ENCODE data around the gene IFNAR2. TPM values are rescaled to one million over a fixed set of nuclear protein-coding genes. Genes with fewer than 3 reads are reported as not detected.

Gene IFNAR2
- total and polyA plus RNA-seq, 2 experiments from 2014 or later = 16.8 to 18.2 TPM

DNA sequence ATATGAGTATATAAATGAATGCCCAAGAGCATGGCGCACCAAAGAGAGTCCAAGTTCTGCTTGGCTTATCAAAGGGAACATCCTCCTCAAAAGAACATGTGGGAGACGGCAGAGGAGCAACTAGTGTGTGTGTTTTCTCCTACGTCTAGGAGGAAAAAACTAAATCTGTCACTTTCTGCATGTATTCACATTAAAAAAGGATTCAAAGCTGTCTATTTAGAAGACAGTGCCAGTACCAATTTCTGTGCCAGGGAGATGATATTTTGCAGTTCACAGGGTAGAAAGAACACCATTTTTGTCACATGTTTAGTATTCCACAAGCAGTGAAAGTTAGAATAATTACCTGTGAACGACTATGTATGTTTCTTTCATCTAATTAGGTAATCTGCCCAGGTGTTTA is 42.5 kb upstream of the IFNAR2 start:
- H3K9me3 Mint-ChIP-seq = no peaks in the 10 kb centered on the region
- DNase-seq (ENCODE audit: low spot score) (no peak), ATAC-seq (no peak)
- Histone ChIP-seq H3K36me3 (ENCODE audit: insufficient read depth) (no peaks in the 10 kb centered on the region), H3K9me2 (ENCODE audit: insufficient read depth) (no peaks in the 10 kb centered on the region), H3K27ac (ENCODE audit: low read depth) (no peak overlapping the region), H2AFZ (no peak overlapping the region), H4K20me1 (replicated peaks; ENCODE audit: insufficient read depth) (no peaks in the 10 kb centered on the region), H3K79me2 (replicated peaks; ENCODE audit: insufficient read depth) (no peaks in the 10 kb centered on the region), H3F3A (replicated peaks; ENCODE audit: low read depth) (no peaks in the 10 kb centered on the region), H3K4me1 (ENCODE audit: insufficient read depth) (no peaks in the 10 kb centered on the region), H3K4me2 (no peak overlapping the region), H3K4me3 (no peak overlapping the region), H3K27me3 (ENCODE audit: insufficient read depth) (no peaks in the 10 kb centered on the region)
- H3K4me3 Mint-ChIP-seq = no peak overlapping the region
- H3K36me3 Mint-ChIP-seq (ENCODE audit: low read depth) = no peaks in the 10 kb centered on the region
- no peak overlapping the region for H3K27ac Mint-ChIP-seq
- no peaks in the 10 kb centered on the region for H3K4me1 Mint-ChIP-seq
- TF ChIP-seq, protein P1, sequence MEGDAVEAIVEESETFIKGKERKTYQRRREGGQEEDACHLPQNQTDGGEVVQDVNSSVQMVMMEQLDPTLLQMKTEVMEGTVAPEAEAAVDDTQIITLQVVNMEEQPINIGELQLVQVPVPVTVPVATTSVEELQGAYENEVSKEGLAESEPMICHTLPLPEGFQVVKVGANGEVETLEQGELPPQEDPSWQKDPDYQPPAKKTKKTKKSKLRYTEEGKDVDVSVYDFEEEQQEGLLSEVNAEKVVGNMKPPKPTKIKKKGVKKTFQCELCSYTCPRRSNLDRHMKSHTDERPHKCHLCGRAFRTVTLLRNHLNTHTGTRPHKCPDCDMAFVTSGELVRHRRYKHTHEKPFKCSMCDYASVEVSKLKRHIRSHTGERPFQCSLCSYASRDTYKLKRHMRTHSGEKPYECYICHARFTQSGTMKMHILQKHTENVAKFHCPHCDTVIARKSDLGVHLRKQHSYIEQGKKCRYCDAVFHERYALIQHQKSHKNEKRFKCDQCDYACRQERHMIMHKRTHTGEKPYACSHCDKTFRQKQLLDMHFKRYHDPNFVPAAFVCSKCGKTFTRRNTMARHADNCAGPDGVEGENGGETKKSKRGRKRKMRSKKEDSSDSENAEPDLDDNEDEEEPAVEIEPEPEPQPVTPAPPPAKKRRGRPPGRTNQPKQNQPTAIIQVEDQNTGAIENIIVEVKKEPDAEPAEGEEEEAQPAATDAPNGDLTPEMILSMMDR (conservative IDR thresholded peaks at IDR 0.05; ENCODE audit: low read depth in 2 of 2) = no peak
- TF ChIP-seq ZNF331 (CRISPR knock-in tag; IDR thresholded peaks at IDR 0.05; ENCODE audit: low read depth) (no peak), POLR2AphosphoS5 (IDR thresholded peaks at IDR 0.05; ENCODE audit: low read depth) (no peak), NANOG (IDR thresholded peaks at IDR 0.05; ENCODE audit: borderline replicate concordance) (no peak), EZH2phosphoT487 (IDR thresholded peaks at IDR 0.05; ENCODE audit: unreplicated experiment) (no peak), ZNF114 (CRISPR knock-in tag; IDR thresholded peaks at IDR 0.05) (no peak), CREB1 (CRISPR knock-in tag; IDR thresholded peaks at IDR 0.05; ENCODE audit: low read depth) (no peak), STAT1 (IDR thresholded peaks at IDR 0.05; ENCODE audit: unreplicated experiment) (no peak), EZH2 (IDR thresholded peaks at IDR 0.05; ENCODE audit: low read depth, unreplicated experiment) (no peak), JUNB (IDR thresholded peaks at IDR 0.05; ENCODE audit: unreplicated experiment) (no peak)
- TF ChIP-seq, protein P2, sequence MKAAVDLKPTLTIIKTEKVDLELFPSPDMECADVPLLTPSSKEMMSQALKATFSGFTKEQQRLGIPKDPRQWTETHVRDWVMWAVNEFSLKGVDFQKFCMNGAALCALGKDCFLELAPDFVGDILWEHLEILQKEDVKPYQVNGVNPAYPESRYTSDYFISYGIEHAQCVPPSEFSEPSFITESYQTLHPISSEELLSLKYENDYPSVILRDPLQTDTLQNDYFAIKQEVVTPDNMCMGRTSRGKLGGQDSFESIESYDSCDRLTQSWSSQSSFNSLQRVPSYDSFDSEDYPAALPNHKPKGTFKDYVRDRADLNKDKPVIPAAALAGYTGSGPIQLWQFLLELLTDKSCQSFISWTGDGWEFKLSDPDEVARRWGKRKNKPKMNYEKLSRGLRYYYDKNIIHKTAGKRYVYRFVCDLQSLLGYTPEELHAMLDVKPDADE (IDR thresholded peaks at IDR 0.05) = no peak
- TF ChIP-seq, protein P3, sequence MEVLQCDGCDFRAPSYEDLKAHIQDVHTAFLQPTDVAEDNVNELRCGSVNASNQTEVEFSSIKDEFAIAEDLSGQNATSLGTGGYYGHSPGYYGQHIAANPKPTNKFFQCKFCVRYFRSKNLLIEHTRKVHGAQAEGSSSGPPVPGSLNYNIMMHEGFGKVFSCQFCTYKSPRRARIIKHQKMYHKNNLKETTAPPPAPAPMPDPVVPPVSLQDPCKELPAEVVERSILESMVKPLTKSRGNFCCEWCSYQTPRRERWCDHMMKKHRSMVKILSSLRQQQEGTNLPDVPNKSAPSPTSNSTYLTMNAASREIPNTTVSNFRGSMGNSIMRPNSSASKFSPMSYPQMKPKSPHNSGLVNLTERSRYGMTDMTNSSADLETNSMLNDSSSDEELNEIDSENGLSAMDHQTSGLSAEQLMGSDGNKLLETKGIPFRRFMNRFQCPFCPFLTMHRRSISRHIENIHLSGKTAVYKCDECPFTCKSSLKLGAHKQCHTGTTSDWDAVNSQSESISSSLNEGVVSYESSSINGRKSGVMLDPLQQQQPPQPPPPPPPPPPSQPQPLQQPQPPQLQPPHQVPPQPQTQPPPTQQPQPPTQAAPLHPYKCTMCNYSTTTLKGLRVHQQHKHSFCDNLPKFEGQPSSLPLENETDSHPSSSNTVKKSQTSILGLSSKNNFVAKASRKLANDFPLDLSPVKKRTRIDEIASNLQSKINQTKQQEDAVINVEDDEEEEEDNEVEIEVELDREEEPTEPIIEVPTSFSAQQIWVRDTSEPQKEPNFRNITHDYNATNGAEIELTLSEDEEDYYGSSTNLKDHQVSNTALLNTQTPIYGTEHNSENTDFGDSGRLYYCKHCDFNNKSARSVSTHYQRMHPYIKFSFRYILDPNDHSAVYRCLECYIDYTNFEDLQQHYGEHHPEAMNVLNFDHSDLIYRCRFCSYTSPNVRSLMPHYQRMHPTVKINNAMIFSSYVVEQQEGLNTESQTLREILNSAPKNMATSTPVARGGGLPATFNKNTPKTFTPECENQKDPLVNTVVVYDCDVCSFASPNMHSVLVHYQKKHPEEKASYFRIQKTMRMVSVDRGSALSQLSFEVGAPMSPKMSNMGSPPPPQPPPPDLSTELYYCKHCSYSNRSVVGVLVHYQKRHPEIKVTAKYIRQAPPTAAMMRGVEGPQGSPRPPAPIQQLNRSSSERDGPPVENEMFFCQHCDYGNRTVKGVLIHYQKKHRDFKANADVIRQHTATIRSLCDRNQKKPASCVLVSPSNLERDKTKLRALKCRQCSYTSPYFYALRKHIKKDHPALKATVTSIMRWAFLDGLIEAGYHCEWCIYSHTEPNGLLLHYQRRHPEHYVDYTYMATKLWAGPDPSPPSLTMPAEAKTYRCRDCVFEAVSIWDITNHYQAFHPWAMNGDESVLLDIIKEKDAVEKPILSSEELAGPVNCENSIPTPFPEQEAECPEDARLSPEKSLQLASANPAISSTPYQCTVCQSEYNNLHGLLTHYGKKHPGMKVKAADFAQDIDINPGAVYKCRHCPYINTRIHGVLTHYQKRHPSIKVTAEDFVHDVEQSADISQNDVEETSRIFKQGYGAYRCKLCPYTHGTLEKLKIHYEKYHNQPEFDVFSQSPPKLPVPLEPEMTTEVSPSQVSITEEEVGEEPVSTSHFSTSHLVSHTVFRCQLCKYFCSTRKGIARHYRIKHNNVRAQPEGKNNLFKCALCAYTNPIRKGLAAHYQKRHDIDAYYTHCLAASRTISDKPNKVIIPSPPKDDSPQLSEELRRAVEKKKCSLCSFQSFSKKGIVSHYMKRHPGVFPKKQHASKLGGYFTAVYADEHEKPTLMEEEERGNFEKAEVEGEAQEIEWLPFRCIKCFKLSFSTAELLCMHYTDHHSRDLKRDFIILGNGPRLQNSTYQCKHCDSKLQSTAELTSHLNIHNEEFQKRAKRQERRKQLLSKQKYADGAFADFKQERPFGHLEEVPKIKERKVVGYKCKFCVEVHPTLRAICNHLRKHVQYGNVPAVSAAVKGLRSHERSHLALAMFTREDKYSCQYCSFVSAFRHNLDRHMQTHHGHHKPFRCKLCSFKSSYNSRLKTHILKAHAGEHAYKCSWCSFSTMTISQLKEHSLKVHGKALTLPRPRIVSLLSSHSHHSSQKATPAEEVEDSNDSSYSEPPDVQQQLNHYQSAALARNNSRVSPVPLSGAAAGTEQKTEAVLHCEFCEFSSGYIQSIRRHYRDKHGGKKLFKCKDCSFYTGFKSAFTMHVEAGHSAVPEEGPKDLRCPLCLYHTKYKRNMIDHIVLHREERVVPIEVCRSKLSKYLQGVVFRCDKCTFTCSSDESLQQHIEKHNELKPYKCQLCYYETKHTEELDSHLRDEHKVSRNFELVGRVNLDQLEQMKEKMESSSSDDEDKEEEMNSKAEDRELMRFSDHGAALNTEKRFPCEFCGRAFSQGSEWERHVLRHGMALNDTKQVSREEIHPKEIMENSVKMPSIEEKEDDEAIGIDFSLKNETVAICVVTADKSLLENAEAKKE (CRISPR knock-in tag; IDR thresholded peaks at IDR 0.05) = no peak
- TF ChIP-seq, protein P4, sequence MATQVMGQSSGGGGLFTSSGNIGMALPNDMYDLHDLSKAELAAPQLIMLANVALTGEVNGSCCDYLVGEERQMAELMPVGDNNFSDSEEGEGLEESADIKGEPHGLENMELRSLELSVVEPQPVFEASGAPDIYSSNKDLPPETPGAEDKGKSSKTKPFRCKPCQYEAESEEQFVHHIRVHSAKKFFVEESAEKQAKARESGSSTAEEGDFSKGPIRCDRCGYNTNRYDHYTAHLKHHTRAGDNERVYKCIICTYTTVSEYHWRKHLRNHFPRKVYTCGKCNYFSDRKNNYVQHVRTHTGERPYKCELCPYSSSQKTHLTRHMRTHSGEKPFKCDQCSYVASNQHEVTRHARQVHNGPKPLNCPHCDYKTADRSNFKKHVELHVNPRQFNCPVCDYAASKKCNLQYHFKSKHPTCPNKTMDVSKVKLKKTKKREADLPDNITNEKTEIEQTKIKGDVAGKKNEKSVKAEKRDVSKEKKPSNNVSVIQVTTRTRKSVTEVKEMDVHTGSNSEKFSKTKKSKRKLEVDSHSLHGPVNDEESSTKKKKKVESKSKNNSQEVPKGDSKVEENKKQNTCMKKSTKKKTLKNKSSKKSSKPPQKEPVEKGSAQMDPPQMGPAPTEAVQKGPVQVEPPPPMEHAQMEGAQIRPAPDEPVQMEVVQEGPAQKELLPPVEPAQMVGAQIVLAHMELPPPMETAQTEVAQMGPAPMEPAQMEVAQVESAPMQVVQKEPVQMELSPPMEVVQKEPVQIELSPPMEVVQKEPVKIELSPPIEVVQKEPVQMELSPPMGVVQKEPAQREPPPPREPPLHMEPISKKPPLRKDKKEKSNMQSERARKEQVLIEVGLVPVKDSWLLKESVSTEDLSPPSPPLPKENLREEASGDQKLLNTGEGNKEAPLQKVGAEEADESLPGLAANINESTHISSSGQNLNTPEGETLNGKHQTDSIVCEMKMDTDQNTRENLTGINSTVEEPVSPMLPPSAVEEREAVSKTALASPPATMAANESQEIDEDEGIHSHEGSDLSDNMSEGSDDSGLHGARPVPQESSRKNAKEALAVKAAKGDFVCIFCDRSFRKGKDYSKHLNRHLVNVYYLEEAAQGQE (IDR thresholded peaks at IDR 0.05; ENCODE audit: unreplicated experiment) = no peak
- H3K27me3 Mint-ChIP-seq (ENCODE audit: insufficient read depth, low read depth, poor library complexity) = no peaks in the 10 kb centered on the region
